ENCODE measurements around the gene BAHD1. TPM values are rescaled to one million over a fixed set of nuclear protein-coding genes. Genes with fewer than 3 reads are reported as not detected.

Gene BAHD1
- total RNA-seq, 1 experiment from 2014 or later = 40.6 TPM

DNA sequence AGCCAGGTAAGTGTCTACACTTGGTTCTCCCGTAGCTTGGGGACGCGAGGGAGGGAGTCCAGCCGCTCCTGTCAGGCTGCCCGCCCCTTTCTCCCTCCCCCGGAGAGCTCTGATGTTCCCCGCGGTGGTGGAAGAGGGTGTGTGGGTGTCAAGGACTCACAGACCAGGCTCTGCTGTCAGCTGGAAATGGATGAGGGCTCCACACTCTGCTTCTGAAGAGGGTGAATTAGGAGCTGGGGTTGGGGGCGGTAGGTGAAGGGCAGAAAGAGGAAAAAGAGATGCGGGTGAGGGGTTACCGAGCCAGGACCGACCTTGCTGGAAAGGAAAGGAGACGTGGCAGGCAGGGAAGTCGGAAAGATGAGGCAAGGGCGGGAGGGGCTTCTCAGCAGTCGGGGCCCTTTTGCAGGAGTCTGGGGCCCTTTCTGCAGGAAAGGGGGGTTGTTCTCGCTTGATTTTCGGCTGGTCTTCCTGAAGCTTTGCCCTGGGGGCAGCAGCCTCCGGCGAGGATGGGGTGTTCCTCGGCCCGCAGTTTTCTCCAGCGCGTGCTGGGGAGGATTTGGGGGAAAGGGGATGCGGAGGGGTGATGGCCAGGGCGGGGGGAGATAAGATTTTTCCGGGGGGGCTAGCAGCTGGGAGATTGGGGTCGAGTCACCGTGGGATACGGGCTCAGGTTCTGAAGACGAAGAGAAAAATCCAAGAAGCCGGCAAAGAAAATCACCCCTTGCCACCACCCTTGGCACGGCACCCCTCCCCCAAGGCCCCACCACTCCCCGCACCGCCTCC lies 602 bp upstream of the BAHD1 start:
- Histone ChIP-seq H3K9me3 (ENCODE audit: control insufficient read depth, insufficient read depth, low read depth, low read length) (no peaks in the 10 kb centered on the region), H3K36me3 (ENCODE audit: control insufficient read depth, insufficient read depth, low read length) (no peaks in the 10 kb centered on the region; the same call in 1 of the 2 replicates), H3K27ac (ENCODE audit: low read length) (peak overlapping the region; percentile 91), H3K27me3 (ENCODE audit: control insufficient read depth, insufficient read depth, low read length) (no peaks in the 10 kb centered on the region), H3K4me3 (ENCODE audit: low read depth in 2 of 2, low read length in 2 of 2) (peak overlapping the region; percentile 65 to 80), H3K4me1 (ENCODE audit: control insufficient read depth, insufficient read depth, low read length) (peaks cover 62% of the 10 kb centered on the region)
- TF ChIP-seq SIN3A (IDR thresholded peaks at IDR 0.05; ENCODE audit: borderline replicate concordance, insufficient read depth, low read depth, low read length) (no peak), TCF7L2 (IDR thresholded peaks at IDR 0.05; ENCODE audit: low read depth, low read length) (peak; percentile 76)
- POLR2A ChIA-PET = interaction anchor here (0.6 kb wide), 1 partner anchor 41 kb away, joined by 9 read pairs; no protein-coding TSS in a partner anchor
- DNase-seq (ENCODE audit: low read depth, low spot score) (no peak), ATAC-seq (peak; percentile 47)
- intact Hi-C loops (cut with micrococcal nuclease; ENCODE audit: unreplicated experiment) (loop anchor here (5.0 kb wide), 1 partner anchor 67 kb away; no protein-coding TSS in a partner anchor), in situ Hi-C loops (cut with HindIII; ENCODE audit: low pct_unique_long_range_greater_than_20kb, low sequenced_read_pairs) (no loop called here)
- CTCF ChIA-PET = interaction anchor here (0.6 to 1.3 kb wide), 5 partner anchors 10 to 65 kb away, joined by 3 to 6 read pairs (median 3); no protein-coding TSS in a partner anchor
- no TSS peak for BruUV-seq (replicated peaks)

DNA sequence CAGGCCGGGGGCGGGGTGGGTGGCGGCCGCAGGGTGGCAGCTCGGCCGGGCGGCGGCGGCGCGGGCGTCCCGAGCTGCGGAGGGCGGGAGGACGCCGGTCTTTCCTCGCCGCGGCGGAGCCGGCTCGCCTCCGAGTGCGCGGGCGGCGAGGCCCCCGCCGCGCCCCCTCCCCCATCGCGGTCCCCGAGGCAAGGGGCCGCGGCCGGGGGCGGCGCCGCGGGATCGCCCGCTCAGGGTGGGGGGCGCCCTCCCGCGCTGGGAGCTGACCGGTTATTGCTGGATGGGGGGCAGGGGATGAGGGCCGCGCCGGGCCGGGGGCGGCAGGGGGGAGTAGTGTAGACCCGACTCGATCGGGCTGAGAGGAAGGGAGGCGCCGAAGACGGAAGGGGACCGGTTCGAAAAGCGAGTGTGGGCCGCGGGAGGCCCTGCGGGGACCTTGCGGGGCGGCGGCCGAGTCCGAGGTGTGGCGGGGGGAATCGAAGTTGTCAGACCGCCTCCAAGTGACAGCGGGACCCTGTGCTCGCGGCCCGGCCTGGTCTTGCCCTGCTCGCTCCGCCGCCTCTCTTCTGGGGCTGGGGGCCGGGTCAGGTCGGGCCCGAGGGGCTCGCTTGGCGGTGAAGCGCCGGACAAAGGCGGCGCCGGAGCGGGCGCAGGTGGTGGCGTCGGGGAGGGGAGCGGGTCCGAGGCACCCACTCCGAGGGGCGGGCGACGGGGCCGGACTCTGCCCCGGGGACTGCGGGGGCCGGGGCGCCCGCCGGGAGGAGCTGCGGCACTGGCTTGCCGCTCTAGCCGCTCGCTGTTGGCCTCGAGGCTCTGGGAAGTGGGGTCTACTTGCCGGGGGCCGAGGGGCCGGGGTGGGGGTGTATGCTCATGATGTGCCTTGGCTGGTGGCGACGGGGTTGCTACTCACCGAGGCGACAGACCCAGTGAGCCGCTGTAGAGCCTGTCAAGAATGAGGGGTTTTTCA lies 1.1 kb downstream of the BAHD1 start:
- H3K27me3 ChIP-seq (ENCODE audit: control insufficient read depth, insufficient read depth, low read length) = no peaks in the 10 kb centered on the region
- no TSS peak for BruUV-seq (replicated peaks)
- peaks cover 68% of the 10 kb centered on the region for H3K4me1 ChIP-seq (ENCODE audit: control insufficient read depth, insufficient read depth, low read length)
- ATAC-seq (no peak), DNase-seq (ENCODE audit: low read depth, low spot score) (no peak)
- H3K4me3 ChIP-seq (ENCODE audit: low read depth in 2 of 2, low read length in 2 of 2) = peak overlapping the region; percentile 57 to 61
- 0 out of 2 replicates have a peak overlapping the region, but pooled peaks have one; percentile 57 for H3K27ac ChIP-seq (ENCODE audit: low read length)
- TF ChIP-seq, protein P1, sequence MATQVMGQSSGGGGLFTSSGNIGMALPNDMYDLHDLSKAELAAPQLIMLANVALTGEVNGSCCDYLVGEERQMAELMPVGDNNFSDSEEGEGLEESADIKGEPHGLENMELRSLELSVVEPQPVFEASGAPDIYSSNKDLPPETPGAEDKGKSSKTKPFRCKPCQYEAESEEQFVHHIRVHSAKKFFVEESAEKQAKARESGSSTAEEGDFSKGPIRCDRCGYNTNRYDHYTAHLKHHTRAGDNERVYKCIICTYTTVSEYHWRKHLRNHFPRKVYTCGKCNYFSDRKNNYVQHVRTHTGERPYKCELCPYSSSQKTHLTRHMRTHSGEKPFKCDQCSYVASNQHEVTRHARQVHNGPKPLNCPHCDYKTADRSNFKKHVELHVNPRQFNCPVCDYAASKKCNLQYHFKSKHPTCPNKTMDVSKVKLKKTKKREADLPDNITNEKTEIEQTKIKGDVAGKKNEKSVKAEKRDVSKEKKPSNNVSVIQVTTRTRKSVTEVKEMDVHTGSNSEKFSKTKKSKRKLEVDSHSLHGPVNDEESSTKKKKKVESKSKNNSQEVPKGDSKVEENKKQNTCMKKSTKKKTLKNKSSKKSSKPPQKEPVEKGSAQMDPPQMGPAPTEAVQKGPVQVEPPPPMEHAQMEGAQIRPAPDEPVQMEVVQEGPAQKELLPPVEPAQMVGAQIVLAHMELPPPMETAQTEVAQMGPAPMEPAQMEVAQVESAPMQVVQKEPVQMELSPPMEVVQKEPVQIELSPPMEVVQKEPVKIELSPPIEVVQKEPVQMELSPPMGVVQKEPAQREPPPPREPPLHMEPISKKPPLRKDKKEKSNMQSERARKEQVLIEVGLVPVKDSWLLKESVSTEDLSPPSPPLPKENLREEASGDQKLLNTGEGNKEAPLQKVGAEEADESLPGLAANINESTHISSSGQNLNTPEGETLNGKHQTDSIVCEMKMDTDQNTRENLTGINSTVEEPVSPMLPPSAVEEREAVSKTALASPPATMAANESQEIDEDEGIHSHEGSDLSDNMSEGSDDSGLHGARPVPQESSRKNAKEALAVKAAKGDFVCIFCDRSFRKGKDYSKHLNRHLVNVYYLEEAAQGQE (IDR thresholded peaks at IDR 0.05; ENCODE audit: insufficient read depth in 1 of 2, low read depth in 2 of 2, low read length in 1 of 2) = no peak
- no peak for TF ChIP-seq TCF7L2 (IDR thresholded peaks at IDR 0.05; ENCODE audit: low read depth, low read length)
- TF ChIP-seq SIN3A (IDR thresholded peaks at IDR 0.05; ENCODE audit: borderline replicate concordance, insufficient read depth, low read depth, low read length) = peak; percentile 59; the same call in 1 of the 2 replicates
- TF ChIP-seq, protein P2, sequence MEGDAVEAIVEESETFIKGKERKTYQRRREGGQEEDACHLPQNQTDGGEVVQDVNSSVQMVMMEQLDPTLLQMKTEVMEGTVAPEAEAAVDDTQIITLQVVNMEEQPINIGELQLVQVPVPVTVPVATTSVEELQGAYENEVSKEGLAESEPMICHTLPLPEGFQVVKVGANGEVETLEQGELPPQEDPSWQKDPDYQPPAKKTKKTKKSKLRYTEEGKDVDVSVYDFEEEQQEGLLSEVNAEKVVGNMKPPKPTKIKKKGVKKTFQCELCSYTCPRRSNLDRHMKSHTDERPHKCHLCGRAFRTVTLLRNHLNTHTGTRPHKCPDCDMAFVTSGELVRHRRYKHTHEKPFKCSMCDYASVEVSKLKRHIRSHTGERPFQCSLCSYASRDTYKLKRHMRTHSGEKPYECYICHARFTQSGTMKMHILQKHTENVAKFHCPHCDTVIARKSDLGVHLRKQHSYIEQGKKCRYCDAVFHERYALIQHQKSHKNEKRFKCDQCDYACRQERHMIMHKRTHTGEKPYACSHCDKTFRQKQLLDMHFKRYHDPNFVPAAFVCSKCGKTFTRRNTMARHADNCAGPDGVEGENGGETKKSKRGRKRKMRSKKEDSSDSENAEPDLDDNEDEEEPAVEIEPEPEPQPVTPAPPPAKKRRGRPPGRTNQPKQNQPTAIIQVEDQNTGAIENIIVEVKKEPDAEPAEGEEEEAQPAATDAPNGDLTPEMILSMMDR (IDR thresholded peaks at IDR 0.05) = no peak; the same call in 1 of the 2 replicates
- intact Hi-C loops (cut with micrococcal nuclease; ENCODE audit: unreplicated experiment) = loop anchor here (5.0 kb wide), 1 partner anchor 65 kb away; no protein-coding TSS in a partner anchor
- no peaks in the 10 kb centered on the region; the same call in 1 of the 2 replicates for H3K36me3 ChIP-seq (ENCODE audit: control insufficient read depth, insufficient read depth, low read length)
- ChIA-PET POLR2A (interaction anchor here (0.6 to 0.9 kb wide), 4 partner anchors 24 to 180 kb away, joined by 3 to 8 read pairs (median 7); partner anchors contain the start of gene CCDC32), CTCF (interaction anchor here (0.6 kb wide), 1 partner anchor 117 kb away, joined by 4 read pairs; no protein-coding TSS in a partner anchor)
- H3K9me3 ChIP-seq (ENCODE audit: control insufficient read depth, insufficient read depth, low read depth, low read length) = no peaks in the 10 kb centered on the region
- in situ Hi-C loops (cut with HindIII; ENCODE audit: low pct_unique_long_range_greater_than_20kb, low sequenced_read_pairs) = no loop called here

Data from Panc1 (cell line).